Hepatocyte (in vitro differentiated cells): ENCODE results near the gene SLC35A4. TPM values are rescaled to one million over a fixed set of nuclear protein-coding genes. Genes with fewer than 3 reads are reported as not detected.

Experiments used
- DNase-seq: peaks from one replicate; pipeline ENCODE4 v3.0.0-alpha.2; 2016; ENCODE audit warnings: low spot score
- H2AFZ ChIP-seq: fragments of 200-600 bp; sonication (generic); 2 replicates; pipeline ENCODE4 v1.6.0; 2016; ENCODE audit warnings: antibody characterized with exemption, mild to moderate bottlenecking
- H3K27ac ChIP-seq: fragments of 200-600 bp; sonication (generic); 2 replicates; pipeline ENCODE4 v1.5.1; 2016; ENCODE audit warnings: mild to moderate bottlenecking
- H3K27me3 ChIP-seq: fragments of 200-600 bp; sonication (generic); 2 replicates; pipeline ENCODE4 v1.6.1; 2016
- H3K36me3 ChIP-seq: fragments of 200-600 bp; sonication (generic); replicated peaks from 2 replicates; pipeline ENCODE4 v1.5.1; 2016; ENCODE audit warnings: low read depth; ENCODE audit not compliant: insufficient read depth
- H3K4me1 ChIP-seq: fragments of 200-600 bp; sonication (generic); 2 replicates; pipeline ENCODE4 v1.5.1; 2016; ENCODE audit warnings: mild to moderate bottlenecking, moderate library complexity; ENCODE audit not compliant: insufficient read depth
- H3K4me2 ChIP-seq: fragments of 200-600 bp; sonication (generic); 2 replicates; pipeline ENCODE4 v1.6.0; 2016
- H3K4me3 ChIP-seq: fragments of 200-600 bp; sonication (generic); 2 replicates; pipeline ENCODE4 v1.5.1; 2016; ENCODE audit warnings: mild to moderate bottlenecking
- H3K79me2 ChIP-seq: fragments of 200-600 bp; sonication (generic); 2 replicates; pipeline ENCODE4 v1.6.0; 2017; ENCODE audit warnings: mild to moderate bottlenecking
- H3K9me2 ChIP-seq: fragments of 200-600 bp; sonication (generic); replicated peaks from 2 replicates; pipeline ENCODE4 v1.6.0; 2017; ENCODE audit warnings: mild to moderate bottlenecking; ENCODE audit not compliant: insufficient read depth
- H3K9me3 ChIP-seq: fragments of 200-600 bp; sonication (generic); 2 replicates; pipeline ENCODE4 v1.5.1; 2016; ENCODE audit warnings: low read depth, mild to moderate bottlenecking
- H4K20me1 ChIP-seq: fragments of 200-600 bp; sonication (generic); 2 replicates; pipeline ENCODE4 v1.6.0; 2016; ENCODE audit warnings: mild to moderate bottlenecking; ENCODE audit not compliant: insufficient read depth, poor library complexity, severe bottlenecking
- CTCF ChIP-seq: fragments of 200-600 bp; sonication (generic); IDR thresholded peaks from 2 replicates; pipeline ENCODE4 v1.5.1; 2016; ENCODE audit warnings: antibody characterized with exemption, mild to moderate bottlenecking; ENCODE audit not compliant: poor library complexity
- EZH2 ChIP-seq: fragments of 200-600 bp; sonication (generic); IDR thresholded peaks from 2 replicates; pipeline ENCODE4 v1.6.1; 2016; ENCODE audit warnings: antibody characterized with exemption, mild to moderate bottlenecking, borderline replicate concordance
- EZH2phosphoT487 ChIP-seq: fragments of 200-600 bp; sonication (generic); IDR thresholded peaks from one replicate; pipeline ENCODE4 v1.6.1; 2018; ENCODE audit warnings: antibody characterized with exemption, mild to moderate bottlenecking, low read depth, moderate library complexity; ENCODE audit not compliant: unreplicated experiment, severe bottlenecking
- WGBS: methylation state at CpG from one replicate; pipeline ENCODE4 v1.1.6; 2016; ENCODE audit warnings: low lambda C conversion rate; ENCODE audit errors: missing lambda C conversion rate; 5-methylcytosine and 5-hydroxymethylcytosine counted together
- polyA plus RNA-seq: library from polyadenylated mRNA; unstranded; fragments of >200 nt; fragmentation: Nextera tagmentation; extraction: Ambion mirVana; gene quantifications from 2 replicates; pipeline ENCODE4 v1.2.1, GENCODE V29; 2016
- total RNA-seq: library from RNA; depleted of rRNA; stranded (reverse); fragments of >200 nt; gene quantifications from 2 replicates; pipeline ENCODE4 v1.2.3, GENCODE V29; 2014

SLC35A4 gene
- total and polyA plus RNA-seq, 2 experiments from 2014 or later, result 34.1 to 81.0 TPM

GRCh38 chr5:140556438-140556837 lies 8.2 kb upstream of the SLC35A4 start:
- WGBS, result 6% methylated on average over 6 of the region's 6 CpGs
- peaks cover 5% of the 10 kb centered on the region for H4K20me1 ChIP-seq
- no peaks in the 10 kb centered on the region for H3K9me2 ChIP-seq
- H3K4me3 ChIP-seq, result peak overlapping the region; percentile 92
- no peak for DNase-seq
- H3K9me3 ChIP-seq, result no peaks in the 10 kb centered on the region
- peaks cover 12% of the 10 kb centered on the region for H3K4me1 ChIP-seq
- peak overlapping the region; percentile 95 for H3K27ac ChIP-seq
- TF ChIP-seq CTCF, result no peak
- no peak for TF ChIP-seq EZH2phosphoT487
- no peak for TF ChIP-seq EZH2
- H3K27me3 ChIP-seq, result no peaks in the 10 kb centered on the region
- H3K4me2 ChIP-seq, result peak overlapping the region; percentile 80
- no peaks in the 10 kb centered on the region for H3K36me3 ChIP-seq
- no peak overlapping the region for H2AFZ ChIP-seq
- H3K79me2 ChIP-seq, result peaks cover 48% of the 10 kb centered on the region

DNA sequence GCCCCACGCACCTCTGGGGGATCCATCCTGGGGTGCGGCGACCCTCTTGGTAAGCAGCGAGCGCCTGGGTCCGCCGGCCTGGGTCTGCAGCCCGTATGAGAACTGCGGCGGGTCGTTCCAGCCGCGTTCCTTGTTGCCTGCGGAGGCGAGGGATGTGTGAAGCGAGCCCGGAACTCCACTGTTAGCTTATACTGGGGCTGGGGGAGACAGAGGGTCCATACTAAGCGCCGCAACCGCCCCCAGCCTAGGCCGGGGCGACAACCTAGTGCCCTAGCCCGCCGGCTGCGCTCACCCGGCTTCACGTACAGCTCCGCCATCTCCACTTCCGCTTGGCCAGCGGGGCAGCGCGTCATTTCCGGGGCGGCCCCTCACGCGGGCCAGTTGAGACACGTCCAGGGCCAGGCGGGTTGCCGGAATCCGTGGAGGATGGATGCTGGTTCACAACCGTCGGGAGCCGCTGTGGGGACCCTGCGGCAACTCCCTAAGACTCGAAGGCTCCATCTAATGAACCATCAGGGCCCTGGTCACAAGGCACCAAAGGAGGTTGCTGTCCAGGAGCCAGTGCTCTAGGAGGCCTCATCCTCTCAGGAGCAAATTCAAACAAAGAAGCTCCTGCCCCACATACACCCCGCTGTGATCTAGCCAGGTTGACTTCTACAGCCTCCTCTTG lies 7.4 kb upstream of the SLC35A4 start, which contains the start of gene SRA1:
TSS of gene SRA1 (minus strand) at position 338 of the 670 bp plus-strand sequence. CDS start at position 317, 21 bp downstream.
- H3K4me2 ChIP-seq, result peak within 1 kb of the TSS; percentile 80
- H3K27me3 ChIP-seq, result no peaks in the 10 kb centered on the region
- DNase-seq, result peak; percentile 95
- H3K36me3 ChIP-seq, result no peaks in the 10 kb centered on the region
- TF ChIP-seq CTCF (no peak), EZH2 (no peak), EZH2phosphoT487 (no peak)
- peaks cover 5% of the 10 kb centered on the region for H4K20me1 ChIP-seq
- no peaks in the 10 kb centered on the region for H3K9me2 ChIP-seq
- peaks cover 12% of the 10 kb centered on the region for H3K4me1 ChIP-seq
- peaks cover 47% of the 10 kb centered on the region for H3K79me2 ChIP-seq
- peak within 1 kb of the TSS; percentile 95 for H3K27ac ChIP-seq
- H3K4me3 ChIP-seq, result peak within 1 kb of the TSS; percentile 92
- no peaks in the 10 kb centered on the region for H3K9me3 ChIP-seq
- WGBS, result under 1% methylated on average over 33 of the region's 46 CpGs
- peak within 1 kb of the TSS; percentile 78 for H2AFZ ChIP-seq

GRCh38 chr5:140557965-140558364 lies 6.7 kb upstream of the SLC35A4 start:
- H3K9me3 ChIP-seq, result no peaks in the 10 kb centered on the region
- H3K4me1 ChIP-seq, result peaks cover 12% of the 10 kb centered on the region
- peak overlapping the region; percentile 78 for H2AFZ ChIP-seq
- no peak overlapping the region for H3K4me3 ChIP-seq
- no peak for DNase-seq
- 91% methylated on average over 3 of the region's 3 CpGs for WGBS
- no peaks in the 10 kb centered on the region for H3K9me2 ChIP-seq
- H4K20me1 ChIP-seq, result peaks cover 5% of the 10 kb centered on the region
- H3K27me3 ChIP-seq, result no peaks in the 10 kb centered on the region
- TF ChIP-seq EZH2phosphoT487, result no peak
- H3K79me2 ChIP-seq, result peaks cover 45% of the 10 kb centered on the region
- H3K4me2 ChIP-seq, result peak overlapping the region; percentile 80
- H3K36me3 ChIP-seq, result no peaks in the 10 kb centered on the region
- H3K27ac ChIP-seq, result peak overlapping the region; percentile 95

DNA sequence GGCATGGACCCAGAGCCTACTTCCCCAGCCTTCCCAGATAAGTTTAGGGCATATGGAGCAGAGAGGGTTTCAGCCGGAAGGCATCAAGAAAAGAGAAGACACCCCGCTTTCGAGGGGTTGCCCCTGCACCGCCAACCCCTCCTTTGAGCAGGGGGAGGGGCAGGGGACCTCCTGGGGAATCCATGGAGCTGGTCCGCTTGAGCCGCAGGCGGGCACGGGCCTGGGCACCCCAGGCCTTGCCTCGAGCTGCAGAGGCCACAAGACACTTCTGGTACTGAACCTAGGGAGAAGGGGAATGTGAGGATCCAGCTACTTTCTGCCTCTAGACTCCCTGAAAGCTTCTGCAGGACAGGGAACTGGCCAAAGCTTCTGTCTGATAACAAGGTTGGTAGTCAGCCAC lies 6.1 kb upstream of the SLC35A4 start:
- TF ChIP-seq EZH2phosphoT487 (no peak), CTCF (no peak), EZH2 (no peak)
- WGBS, result 98% methylated on average over 9 of the region's 9 CpGs
- Histone ChIP-seq H3K79me2 (peaks cover 45% of the 10 kb centered on the region), H3K27me3 (no peaks in the 10 kb centered on the region), H3K4me1 (peaks cover 12% of the 10 kb centered on the region), H4K20me1 (peaks cover 5% of the 10 kb centered on the region), H3K9me2 (no peaks in the 10 kb centered on the region), H3K9me3 (no peaks in the 10 kb centered on the region), H3K36me3 (no peaks in the 10 kb centered on the region), H3K27ac (peak overlapping the region; percentile 95), H3K4me2 (no peak overlapping the region), H3K4me3 (no peak overlapping the region), H2AFZ (no peak overlapping the region)
- no peak for DNase-seq
